Vagina (tissue), 2 donors: ENCODE results near the gene SCYL3. TPM values are rescaled to one million over a fixed set of nuclear protein-coding genes. Genes with fewer than 3 reads are reported as not detected.

Source experiments
- DNase-seq, 2 donors: peaks; one replicate each; pipeline ENCODE4 v3.0.0-alpha.2; 2017; ENCODE audit errors: extremely low spot score in 2 of 2
- H3K27ac ChIP-seq: fragments of 200-600 bp; sonication (generic); one replicate; pipeline ENCODE4 v1.5.1; 2019
- H3K27me3 ChIP-seq: fragments of 200-600 bp; sonication (generic); one replicate; pipeline ENCODE4 v1.5.1; 2019
- H3K36me3 ChIP-seq, 2 donors: fragments of 200-600 bp; sonication (generic); one replicate each; pipeline ENCODE4 v1.5.1; 2017 to 2019
- H3K4me1 ChIP-seq: fragments of 200-600 bp; sonication (generic); one replicate; pipeline ENCODE4 v1.5.1; 2019
- H3K4me3 ChIP-seq, 2 donors: fragments of 200-600 bp; sonication (generic); 1 replicate in 1 of 2; 2 replicates in 1 of 2; pipeline ENCODE4 v1.5.1; 2016 to 2019
- H3K9me3 ChIP-seq: fragments of 200-600 bp; sonication (generic); one replicate; pipeline ENCODE4 v1.5.1; 2019
- POLR2A ChIP-seq, 2 donors: fragments of 450-650 bp; IDR thresholded peaks; one replicate each; pipeline ENCODE4 v1.6.1; 2017; ENCODE audit warnings: antibody characterized with exemption in 2 of 2, mild to moderate bottlenecking in 2 of 2, moderate library complexity in 2 of 2
- POLR2AphosphoS5 ChIP-seq, 2 donors: sonication (generic); formaldehyde crosslinking; IDR thresholded peaks; one replicate each; pipeline ENCODE4 v1.9.0; 2017; ENCODE audit warnings: antibody characterized with exemption in 2 of 2, mild to moderate bottlenecking in 2 of 2, low read depth in 1 of 2; ENCODE audit not compliant: insufficient read depth in 1 of 2
- intact Hi-C: fragments of 100-400 bp; cut with DNase I; formaldehyde crosslinking; loops from one replicate; pipeline ENCODE4 v1.15.1; 2023
- total RNA-seq: library from RNA; depleted of rRNA; stranded (reverse); fragments of >200 nt; gene quantifications from one replicate; pipeline ENCODE4 v1.2.3, GENCODE V29; 2016
- TF ChIP-seq, protein P1 (sequence below), 3 experiments: fragments of 450-650 bp in 2 of 3; fragments of 200-600 bp in 1 of 3; sonication (generic) in 1 of 3; IDR thresholded peaks; one replicate each; pipeline ENCODE4 v1.5.1; 2017 to 2019; ENCODE audit warnings: antibody characterized with exemption in 3 of 3, mild to moderate bottlenecking in 2 of 3, moderate library complexity in 2 of 3

The SCYL3 gene
- total RNA-seq, 1 donor from 2014 or later = 11.8 TPM

DNA sequence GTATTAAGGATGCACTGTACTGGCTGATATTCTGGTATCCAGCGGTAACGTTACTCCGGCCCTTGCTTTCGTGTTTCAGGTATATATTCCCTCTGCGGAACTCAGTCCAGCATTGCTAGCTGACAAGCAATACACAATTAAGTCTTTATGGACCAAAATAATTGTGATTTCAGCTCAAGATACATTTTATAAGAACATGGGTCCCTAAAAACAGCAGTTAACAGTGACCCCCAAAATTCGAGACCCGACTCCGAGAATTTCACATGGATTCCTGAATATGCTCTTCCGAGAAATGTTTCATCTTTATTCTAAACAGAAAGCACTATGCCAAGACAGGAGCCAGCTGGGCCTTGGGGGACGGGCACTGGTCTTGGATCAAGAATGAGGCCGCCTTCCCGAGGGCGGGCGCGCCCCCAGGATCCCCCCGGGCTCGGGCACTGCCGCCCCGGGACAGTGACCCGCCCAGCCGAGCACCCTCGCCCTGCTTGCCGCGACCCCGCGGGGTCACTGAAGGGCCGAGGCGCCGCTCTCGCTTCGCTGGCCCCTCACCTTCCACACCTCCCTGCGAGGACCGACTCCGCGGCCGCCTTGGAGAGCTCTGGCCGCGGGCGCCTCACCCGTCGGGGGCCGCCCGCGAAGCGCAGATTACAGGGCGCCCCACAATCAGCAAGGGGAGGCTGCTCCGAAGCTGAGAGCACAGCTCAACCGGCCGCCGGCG, 610 bp downstream of the SCYL3 start:
- intact Hi-C loops = no loop called here
- no peak for DNase-seq

GRCh38 chr1:169892176-169892926, 1.3 kb downstream of the SCYL3 start:
- DNase-seq = no peak
- Histone ChIP-seq H3K27me3 (no peaks in the 10 kb centered on the region), H3K9me3 (no peaks in the 10 kb centered on the region), H3K27ac (peak overlapping the region; percentile 99), H3K36me3 (peaks cover 0 to 1% of the 10 kb centered on the region in 2 donors), H3K4me3 (peak overlapping the region; percentile 94 to 98), H3K4me1 (peaks cover 27% of the 10 kb centered on the region)
- intact Hi-C loops = no loop called here
- TF ChIP-seq, protein P1, sequence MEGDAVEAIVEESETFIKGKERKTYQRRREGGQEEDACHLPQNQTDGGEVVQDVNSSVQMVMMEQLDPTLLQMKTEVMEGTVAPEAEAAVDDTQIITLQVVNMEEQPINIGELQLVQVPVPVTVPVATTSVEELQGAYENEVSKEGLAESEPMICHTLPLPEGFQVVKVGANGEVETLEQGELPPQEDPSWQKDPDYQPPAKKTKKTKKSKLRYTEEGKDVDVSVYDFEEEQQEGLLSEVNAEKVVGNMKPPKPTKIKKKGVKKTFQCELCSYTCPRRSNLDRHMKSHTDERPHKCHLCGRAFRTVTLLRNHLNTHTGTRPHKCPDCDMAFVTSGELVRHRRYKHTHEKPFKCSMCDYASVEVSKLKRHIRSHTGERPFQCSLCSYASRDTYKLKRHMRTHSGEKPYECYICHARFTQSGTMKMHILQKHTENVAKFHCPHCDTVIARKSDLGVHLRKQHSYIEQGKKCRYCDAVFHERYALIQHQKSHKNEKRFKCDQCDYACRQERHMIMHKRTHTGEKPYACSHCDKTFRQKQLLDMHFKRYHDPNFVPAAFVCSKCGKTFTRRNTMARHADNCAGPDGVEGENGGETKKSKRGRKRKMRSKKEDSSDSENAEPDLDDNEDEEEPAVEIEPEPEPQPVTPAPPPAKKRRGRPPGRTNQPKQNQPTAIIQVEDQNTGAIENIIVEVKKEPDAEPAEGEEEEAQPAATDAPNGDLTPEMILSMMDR (IDR thresholded peaks at IDR 0.05) = no peak
- no peak for TF ChIP-seq POLR2A (IDR thresholded peaks at IDR 0.05)
- TF ChIP-seq POLR2AphosphoS5 (IDR thresholded peaks at IDR 0.05; ENCODE audit: insufficient read depth in 1 of 2, low read depth in 1 of 2) = no peak

More for the DNA sequence above, 610 bp downstream of the SCYL3 start:
- peak overlapping the region; percentile 99 for H3K27ac ChIP-seq
- no peaks in the 10 kb centered on the region for H3K36me3 ChIP-seq
- TF ChIP-seq POLR2A (IDR thresholded peaks at IDR 0.05) = peak in 1 of 2 donors; percentile 28
- TF ChIP-seq, protein P1 (IDR thresholded peaks at IDR 0.05) = no peak
- H3K4me1 ChIP-seq = peaks cover 27% of the 10 kb centered on the region
- H3K27me3 ChIP-seq = no peaks in the 10 kb centered on the region
- H3K4me3 ChIP-seq = peak overlapping the region; percentile 94 to 98
- no peaks in the 10 kb centered on the region for H3K9me3 ChIP-seq

GRCh38 chr1:169891539-169891885, 2.2 kb downstream of the SCYL3 start:
- TF ChIP-seq POLR2AphosphoS5 (IDR thresholded peaks at IDR 0.05; ENCODE audit: insufficient read depth in 1 of 2, low read depth in 1 of 2) (no peak), POLR2A (IDR thresholded peaks at IDR 0.05) (no peak)
- TF ChIP-seq, protein P1 (IDR thresholded peaks at IDR 0.05) = no peak
- H3K36me3 ChIP-seq = peaks cover 0 to 10% of the 10 kb centered on the region in 2 donors
- no peak overlapping the region for H3K4me3 ChIP-seq
- H3K27ac ChIP-seq = no peak overlapping the region
- peaks cover 27% of the 10 kb centered on the region for H3K4me1 ChIP-seq
- no peaks in the 10 kb centered on the region for H3K9me3 ChIP-seq
- H3K27me3 ChIP-seq = no peaks in the 10 kb centered on the region
- intact Hi-C loops = no loop called here
- no peak for DNase-seq

DNA sequence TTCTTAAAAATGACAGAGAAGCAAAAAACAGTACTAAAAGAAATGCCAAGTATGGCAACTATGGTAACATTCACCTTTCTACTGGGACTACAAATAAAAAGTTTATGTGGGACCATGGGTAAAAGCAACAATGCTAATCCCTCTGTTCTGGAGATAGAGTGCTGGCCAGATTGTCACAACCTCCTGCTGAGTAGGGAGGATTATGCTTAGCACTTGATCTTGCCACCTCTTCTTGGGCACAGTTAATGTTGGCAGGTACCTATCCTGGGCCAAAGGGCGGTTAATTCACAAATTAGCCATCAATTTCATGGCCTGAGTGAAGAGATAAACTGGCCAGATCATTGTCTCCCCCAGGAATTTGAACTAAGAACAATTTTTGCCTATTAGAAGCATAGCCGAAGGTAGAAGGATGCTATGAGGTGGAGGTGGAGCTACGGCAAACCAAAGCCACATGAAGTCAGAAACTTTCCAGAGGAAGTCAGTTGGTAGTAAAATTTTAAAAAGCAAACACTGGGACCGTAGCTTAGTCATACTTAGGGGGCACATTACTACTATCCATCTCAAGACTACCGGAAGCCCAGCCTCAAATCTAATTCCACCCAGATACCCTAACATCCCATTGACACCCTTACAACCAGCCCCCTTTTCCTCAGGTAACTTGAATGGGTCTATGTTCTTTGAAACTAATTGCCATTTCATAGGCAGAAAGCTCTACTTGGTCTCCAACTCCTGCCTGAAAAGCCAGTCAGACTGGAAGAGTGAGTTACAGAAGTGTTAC, 2.7 kb downstream of the SCYL3 start:
- intact Hi-C loops = no loop called here
- no peak overlapping the region for H3K4me3 ChIP-seq
- H3K9me3 ChIP-seq = no peaks in the 10 kb centered on the region
- peaks cover 27% of the 10 kb centered on the region for H3K4me1 ChIP-seq
- H3K27me3 ChIP-seq = no peaks in the 10 kb centered on the region
- no peak overlapping the region for H3K27ac ChIP-seq
- TF ChIP-seq POLR2A (IDR thresholded peaks at IDR 0.05) (no peak), POLR2AphosphoS5 (IDR thresholded peaks at IDR 0.05; ENCODE audit: insufficient read depth in 1 of 2, low read depth in 1 of 2) (peak in 1 of 2 donors; percentile 57)
- TF ChIP-seq, protein P1 (IDR thresholded peaks at IDR 0.05) = no peak
- DNase-seq = no peak
- H3K36me3 ChIP-seq = peaks cover 0 to 12% of the 10 kb centered on the region in 2 donors
